HG02943 (cell line): ENCODE data around the gene SVOPL.

Source experiments
- ATAC-seq: cut with Tn5 transposase; IDR thresholded peaks from one replicate; pipeline ENCODE4 v1.9.1; 2021; ENCODE audit warnings: mild to moderate bottlenecking, low read depth, moderate library complexity; ENCODE audit not compliant: unreplicated experiment

The SVOPL gene

GRCh38 chr7:138565451-138566114 lies 135.6 kb downstream of the SVOPL start:
- no peak for ATAC-seq

DNA sequence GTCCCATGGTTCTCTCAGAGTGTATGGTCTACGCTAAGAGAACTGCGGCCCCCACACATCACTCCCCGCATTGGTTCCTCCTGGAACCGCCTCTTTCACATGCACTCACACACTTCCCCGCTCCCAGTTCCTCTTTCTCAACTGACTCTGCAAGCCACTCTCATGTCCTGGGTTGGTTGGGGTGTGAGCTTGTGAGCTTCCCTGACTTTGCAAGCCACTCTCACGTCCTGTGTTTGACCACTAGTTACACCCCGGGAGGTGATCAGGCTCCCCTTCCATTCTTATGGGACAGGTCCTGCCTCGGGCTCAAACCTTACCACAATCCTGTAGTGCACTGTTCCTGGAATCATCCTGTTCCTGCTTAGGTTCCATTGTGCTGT lies 136.1 kb downstream of the SVOPL start:
- ATAC-seq = no peak

DNA sequence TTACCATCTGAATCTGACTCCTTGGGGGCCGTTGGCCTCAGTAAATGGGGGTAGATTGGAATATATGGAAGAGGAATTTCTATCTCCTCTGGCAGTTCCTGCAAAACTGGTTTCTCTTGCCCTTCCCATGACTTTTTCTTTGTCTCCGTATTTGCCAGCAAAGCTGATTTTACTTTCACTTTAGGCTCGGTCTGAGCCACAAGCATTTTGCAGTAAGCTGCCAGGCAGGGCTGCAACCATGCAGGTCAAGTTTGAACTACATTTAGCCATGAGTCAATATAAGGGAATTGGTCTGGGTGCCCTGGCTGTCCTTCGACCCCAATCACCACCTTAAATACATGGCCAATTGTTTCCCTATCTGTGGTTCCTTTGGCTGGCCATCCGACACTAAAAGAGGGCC lies 136.8 kb downstream of the SVOPL start:
- no peak for ATAC-seq

DNA sequence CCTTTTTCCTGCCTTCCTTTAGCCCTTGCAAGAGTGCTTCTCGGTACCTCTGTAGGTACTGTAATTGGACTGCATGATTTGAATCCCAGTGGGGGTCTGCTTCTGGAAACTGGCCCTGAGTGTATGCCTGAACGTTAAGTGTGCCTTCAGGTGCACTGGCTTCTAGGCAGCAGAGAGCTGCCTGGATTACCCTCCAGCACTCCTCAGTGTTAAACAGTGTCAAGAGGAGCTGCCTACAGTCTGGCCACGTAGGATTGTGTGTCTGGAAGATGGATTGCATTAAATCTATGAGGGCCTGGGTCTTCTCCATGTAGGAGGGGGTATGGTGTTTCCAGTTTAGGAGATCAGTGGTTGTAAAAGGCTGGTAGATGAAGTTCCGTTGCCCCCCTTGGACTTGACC lies 137.4 kb downstream of the SVOPL start:
- no peak for ATAC-seq

- no peak for ATAC-seq
Observed at GRCh38 chr7:138559448-138559847, 141.7 kb downstream of the SVOPL start.

DNA sequence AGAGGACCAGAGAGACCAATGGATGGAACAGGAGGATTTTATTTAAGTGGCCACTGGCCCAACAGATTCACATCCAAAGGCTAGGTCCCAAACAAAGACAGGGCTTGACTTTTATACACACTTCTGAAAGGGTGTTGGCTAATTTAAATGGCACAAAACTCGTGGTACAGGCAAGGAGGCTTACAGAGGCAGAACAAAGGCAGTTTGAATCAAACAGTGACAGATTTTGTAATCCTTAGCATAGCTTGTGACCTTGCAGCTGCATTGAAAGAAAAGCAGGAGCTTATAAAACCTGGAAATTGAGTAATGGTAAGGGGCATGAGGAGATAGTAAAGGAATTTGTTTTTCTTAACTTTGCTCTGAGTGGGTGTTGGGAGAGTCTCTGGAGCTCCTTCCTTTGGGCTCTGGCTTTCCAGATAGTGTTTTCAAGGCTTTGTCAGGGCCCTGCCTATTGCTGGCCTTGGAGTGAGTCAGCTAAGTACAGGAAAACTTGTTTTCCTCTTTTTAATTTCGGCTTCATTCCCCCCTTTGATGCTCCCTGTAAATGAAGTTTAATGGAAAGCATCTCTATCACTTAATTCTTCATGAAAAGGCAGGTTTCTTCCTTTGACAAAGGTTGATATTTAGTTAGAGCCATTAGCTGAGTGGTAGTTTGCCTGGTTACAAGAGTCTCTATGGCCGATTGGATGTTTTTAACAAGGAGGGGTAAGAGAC lies 144.2 kb downstream of the SVOPL start:
- ATAC-seq = no peak

DNA sequence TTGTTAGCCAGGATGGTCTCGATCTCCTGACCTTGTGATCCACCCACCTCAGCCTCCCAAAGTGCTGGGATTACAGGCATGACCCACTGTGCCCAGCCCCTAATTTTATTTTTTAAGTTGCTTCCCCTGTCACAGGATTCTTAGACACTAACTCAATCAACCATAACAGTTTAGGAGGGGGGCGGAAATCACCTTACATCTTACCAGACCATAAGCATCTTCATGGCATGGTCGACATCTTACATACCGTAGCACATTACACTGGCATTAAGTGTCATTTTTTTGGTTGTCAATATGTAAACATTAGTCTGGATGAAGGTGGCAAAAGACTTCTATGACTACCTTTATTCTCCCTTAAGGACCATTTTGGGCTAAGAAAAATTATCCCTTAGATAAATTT lies 145.5 kb downstream of the SVOPL start:
- ATAC-seq = no peak

GRCh38 chr7:138554674-138555073 lies 146.5 kb downstream of the SVOPL start:
- no peak for ATAC-seq

- ATAC-seq = no peak
Observed at GRCh38 chr7:138553805-138554204, 147.4 kb downstream of the SVOPL start.

GRCh38 chr7:138551102-138551501 lies 150.1 kb downstream of the SVOPL start:
- no peak for ATAC-seq

- ATAC-seq = no peak
Observed at GRCh38 chr7:138550337-138550736, 150.8 kb downstream of the SVOPL start.

GRCh38 chr7:138549082-138549481 lies 152.1 kb downstream of the SVOPL start:
- ATAC-seq = no peak

DNA sequence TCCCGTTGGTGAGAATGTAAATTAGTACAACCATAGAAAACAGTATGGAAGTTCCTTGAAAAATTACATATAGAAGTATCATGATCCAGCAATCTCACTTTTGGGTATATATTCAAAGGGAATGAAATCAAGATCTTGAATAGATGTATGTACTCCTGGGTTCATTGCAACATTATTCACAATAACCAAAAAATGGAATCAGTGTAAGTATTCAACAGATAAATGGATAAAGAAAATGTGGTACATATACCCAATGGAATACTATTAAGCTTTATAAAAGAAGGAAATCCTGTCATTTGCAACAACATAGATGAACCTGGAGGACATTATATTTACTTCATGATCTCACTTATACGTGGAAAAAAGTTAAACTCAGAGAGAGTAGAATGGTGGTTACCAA lies 154.3 kb downstream of the SVOPL start:
- ATAC-seq = no peak

DNA sequence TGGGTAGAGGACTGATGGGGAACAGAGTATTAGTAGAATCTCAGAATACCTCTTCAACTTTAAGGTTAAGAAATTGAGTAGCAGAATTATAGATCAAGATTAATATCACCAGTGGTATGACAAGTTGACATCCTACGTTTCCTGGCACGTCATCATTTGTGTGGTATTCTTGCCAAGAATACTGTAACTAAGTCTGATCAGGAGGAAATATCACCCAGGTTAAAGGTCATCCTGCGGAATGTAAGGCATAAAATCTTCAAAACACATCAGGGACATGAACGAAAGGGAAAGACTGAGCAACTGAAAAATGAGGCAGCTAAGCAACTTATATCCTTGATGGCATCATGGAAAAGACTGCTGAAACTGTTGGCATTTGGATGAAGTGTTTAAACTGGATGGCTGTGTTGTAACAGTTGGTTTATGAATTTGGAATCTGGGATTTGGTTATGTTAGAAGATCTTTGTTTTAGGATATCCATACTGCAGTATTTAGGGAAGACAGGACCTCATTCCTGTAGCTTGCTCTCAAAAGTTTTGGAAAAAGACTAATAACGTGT lies 155.0 kb downstream of the SVOPL start:
- ATAC-seq = no peak

DNA sequence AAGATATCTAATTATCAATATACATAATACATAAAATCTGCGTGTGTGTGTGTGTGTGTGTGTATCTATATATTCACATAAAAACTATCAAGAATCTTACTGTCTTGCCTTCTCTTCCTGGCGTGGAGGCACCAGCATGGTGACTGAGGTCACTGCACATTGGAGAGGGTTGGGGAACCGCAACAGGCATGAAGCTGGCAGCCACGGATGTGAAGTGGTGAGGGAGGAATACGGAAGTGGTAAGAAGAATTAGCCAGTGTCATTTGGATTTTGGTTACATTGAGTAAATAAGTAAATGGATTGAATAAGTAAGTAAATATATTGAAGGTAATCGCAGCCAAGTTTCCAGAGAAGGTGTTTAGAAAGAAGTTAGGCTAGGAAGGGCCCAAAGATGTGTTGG lies 156.0 kb downstream of the SVOPL start:
- no peak for ATAC-seq
